ENCODE measurements around the gene TRPC6.
"Not testable (repeated sequence)": the region's sequence is repeated elsewhere in the genome, so short reads cannot be mapped to it uniquely, and the experiment has no call there.

The TRPC6 gene

DNA sequence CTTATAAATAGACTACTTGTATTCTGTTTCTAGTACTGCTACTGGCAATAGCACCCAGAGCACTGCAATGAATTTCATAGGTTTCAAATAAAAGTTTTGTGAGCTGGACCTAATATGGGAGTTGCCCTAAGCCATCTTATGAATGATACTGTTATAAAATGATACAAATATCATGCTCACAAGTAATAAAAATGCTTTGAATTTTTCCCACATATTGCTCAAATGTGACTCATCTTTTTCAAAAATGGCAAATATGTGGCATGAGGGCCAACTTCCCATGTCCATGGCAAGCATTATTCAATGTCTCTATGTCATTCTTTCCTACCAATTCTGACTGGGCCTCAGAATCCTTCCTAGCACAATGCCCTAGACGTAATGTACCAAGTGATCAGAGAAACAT, 137.6 kb downstream of the TRPC6 start:
- no peak for DNase-seq

DNA sequence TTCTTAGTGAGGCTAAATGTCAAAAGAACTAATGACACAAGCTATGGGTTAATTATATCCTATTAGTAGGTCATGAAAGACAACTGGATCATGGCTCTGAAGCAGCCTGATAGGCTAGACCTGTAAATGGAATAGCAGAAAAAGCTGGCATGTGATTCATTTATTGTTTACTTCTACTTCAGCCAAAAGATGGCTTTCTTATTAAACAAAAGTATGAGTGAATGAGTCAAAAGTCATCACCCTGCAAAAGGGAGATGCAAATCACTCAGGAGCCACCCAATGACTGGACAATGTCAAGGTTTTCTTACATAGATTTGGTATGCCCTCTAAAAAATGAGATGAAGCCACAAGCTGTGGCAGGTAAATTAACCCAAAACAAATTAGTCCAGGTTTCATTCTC, 138.0 kb downstream of the TRPC6 start:
- DNase-seq, result no peak

DNA sequence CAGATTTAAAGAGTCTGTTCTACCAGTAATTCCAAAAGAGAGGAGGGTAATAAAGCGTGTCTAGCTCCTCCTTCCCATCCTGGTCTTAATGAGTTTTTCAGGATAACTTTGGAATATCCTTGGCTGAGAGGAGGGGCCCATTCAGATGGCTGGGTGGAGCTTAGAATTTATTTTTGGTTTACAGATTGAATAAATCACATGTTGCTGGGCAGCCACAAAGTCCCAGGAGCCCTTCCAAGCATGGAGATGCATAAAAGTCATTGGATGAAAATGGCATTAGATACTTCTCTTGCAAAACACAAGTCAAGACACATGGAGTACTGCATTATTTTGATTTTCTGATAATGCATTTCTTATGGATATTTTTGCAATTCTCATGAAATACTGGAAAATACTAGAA, 139.0 kb downstream of the TRPC6 start:
- no peak for DNase-seq

DNA sequence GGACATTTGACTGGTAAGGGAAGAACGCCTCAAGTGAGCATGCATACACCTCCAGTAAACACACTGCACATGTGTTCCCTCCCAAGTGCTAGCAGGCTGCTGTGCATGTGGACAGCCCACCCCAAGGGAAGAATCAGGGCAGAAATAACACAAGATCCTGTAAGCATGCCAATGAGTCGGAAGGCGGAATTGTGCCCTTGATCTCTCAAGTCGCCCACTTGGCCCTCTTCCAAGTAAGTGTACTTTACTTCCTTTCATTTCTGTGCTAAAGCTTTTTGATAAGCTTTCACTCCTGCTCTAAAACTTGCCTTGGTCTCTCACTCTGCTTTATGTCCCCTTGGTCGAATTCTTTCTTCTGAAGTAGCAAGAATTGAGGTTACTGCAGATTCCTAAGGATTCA, 139.6 kb downstream of the TRPC6 start:
- no peak for DNase-seq

DNA sequence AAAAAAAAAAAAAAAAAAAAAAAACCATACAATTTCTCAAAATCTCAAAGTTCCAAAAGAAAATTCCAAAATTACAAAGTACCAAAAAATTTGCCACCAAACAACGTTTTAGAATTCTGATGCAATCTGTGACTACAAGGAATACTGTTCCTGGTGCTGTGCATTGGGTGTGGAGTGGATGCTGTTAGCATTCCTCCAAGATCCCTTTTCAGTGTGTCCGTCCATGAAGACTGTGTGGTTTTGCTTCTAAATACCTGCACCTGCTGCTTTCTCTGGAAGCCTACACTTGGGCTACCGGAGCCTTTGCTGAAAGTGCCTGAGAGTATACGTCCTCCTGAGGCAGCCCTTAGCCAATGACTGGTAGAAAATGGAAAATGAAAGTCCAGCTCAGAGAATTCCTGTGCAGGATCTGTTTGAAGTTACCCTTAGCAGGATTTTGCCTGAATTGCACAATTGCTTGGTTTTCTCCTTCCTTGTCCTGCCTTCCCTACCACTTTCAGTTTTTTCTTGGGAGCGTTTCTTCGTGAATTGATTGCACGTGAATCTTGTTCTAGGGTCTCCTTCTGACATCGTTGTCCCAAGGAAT, 140.8 kb downstream of the TRPC6 start:
- DNase-seq, result no peak

DNA sequence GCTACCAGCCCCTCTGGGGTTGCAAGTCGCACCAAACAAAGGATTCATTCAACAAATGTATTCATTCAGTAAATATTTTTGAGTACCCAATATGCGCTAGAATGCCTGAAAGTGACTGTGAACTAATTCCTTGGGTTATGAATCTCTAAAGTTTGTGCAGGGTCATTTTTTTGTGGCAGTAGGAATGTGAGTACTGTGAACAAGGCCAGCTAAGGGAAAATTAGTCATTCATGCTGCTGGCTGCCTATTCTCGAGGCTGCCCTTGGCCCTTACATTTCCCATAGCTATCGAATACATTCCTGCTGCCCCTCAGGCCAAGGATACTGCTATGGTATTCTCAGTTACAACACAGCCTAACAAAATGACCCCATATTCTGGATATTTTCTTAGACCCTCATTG, 141.6 kb downstream of the TRPC6 start:
- no peak for DNase-seq

DNA sequence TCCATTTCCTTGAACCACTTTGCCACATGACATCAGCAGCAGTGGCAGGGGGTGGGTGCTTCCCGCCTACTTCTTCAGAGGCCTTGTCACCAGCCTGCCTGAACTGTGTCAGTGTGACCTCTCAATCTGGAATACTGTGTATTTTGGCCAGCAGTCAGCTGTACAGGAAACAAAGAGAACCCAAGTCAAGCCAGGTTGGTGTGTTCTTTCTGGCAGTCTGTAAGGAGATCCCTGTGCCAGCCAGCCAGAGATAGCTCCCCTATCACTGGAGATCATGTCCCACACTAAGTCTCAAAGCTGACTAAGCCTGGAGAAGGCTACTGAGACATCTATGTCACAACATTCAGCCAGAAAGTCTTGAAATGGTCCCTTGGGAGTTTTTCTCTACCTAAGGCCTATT, 142.1 kb downstream of the TRPC6 start:
- no peak for DNase-seq

DNA sequence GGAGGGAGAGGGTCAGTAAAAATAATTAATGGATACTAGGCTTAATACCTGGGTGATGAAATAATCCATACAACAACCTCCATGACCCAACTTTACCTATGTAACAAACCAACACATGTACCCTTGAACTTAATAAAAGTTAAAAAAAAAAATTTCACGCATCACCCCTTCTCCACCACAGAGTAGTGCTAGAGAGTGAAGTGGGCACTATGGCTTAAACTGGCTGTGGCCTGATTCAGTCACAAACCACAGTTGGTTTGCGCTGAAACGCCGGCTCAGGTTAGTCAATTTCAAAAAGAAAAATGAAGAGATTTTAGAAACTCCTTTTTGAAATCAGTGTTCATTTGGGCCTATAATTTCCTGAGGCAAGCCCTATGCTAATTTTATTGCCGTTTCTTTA, 144.3 kb downstream of the TRPC6 start:
- no peak for DNase-seq

DNA sequence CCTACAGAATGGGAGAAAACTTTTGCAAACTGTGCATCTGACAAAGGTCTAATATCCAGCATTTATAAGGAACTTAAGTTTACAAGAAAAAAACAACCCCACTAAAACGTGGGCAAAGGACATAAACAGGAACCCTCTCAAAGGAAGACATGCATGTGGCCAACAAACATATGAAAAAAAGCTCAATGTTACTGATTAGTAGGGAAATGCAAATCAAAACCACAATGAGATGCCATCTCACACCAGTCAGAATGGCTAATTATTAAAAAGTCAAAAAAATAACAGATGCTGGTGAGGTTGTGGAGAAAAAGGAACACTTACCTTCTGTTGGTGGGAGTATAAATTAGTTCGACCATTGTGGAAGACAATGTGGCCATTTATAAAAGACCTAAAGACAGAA, 145.1 kb downstream of the TRPC6 start:
- DNase-seq, result not testable (repeated sequence)

DNA sequence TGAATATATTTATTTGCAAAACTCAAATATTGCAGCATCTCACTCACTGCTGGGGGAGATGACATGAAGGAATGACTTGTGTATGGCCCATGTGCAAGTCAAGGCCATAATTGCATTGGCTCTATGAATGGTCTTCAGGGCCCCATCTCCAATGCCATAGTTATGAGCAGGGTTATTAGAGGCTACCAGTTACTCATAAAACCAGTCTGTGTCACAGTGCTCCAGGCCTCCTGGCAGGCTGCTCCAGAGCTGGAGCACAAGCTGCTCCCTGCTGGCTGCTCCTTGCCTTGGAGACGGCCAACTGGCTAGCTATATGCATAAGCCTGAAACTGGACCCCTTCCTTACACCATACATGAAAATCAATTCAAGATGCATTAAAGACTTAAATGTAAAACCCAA, 145.7 kb downstream of the TRPC6 start:
- no peak for DNase-seq

DNA sequence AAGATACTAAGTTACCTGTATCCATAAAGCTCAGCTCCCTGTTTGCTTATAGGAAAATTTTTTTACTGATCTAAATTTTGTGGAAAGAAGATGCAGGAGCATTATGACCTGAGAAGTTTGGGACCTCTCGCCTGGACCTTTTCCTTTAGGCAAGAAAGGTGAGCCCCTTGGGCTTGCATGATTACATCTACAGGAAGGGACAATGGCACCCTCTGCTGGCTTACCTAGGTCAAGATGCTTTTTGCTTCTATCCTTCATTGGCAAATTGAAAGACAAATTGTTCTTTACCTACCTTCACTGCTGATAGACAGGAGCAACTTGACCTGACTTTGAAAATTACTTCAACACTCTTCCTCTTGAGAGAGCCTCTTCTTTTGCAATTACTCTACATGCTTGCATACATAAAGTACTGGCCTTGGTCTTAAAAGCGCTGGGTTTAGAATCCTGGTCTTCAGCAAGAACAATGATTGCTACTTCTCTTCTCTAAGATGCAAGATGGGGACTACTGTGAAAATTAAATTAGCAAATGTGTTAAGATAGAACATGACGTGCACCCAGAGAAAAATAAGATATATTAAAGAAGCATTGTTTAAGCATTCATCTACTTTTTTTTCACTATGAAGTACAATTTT, 147.2 kb downstream of the TRPC6 start:
- DNase-seq, result no peak

DNA sequence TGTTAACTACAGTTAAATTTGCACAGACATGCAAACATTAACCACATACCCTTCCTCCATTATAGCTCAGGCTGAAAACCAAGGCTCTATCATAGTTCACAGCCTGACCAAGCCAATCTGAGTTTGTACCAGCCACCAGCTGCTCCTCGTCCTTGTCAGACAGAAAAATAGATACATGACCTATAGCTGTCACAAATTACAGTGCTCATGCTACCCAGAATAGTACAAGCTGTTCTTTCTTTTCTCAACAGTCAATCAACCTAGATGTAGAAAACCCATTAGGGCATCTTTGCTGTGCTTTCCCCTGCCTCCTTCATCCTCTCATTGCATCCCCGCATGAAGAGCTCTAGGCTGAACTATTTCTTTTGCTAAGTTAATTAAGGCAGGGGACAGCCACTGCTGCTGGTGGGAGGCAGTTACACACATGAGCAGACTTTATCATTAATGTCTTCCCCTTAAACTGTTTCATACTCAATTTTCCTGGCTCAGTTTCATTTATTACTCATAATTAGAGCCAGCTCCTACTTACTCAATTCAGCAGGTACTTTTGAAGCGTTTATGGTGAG, 148.3 kb downstream of the TRPC6 start:
- DNase-seq, result no peak

DNA sequence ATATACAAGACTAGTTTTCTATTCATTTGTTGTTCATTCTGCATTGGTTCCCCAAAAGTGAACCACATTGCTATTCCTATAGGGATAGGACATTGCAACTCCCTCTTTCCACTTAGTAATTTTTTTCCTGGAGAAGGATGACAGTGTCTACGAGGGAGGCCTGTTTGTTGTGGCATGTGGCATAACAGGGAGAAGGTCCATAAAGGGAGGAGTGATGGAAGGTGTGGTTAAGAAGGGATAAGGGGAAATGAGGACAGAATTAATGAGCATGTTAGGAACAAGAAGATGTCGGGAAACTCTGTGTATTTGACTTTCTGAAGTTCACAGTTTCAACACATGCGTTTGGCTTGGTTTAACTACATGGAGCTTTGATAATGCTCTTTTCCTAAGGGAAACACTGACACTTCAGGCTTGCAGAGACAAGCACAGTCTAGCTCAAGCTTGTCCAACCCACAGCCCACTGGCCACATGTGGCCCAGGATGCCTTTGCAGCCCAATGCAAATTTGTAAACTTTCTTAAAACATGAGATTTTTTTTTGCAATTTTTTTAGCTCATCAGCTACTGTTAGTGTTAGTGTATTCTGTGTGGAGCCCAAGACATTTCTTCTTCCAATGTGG, 149.7 kb downstream of the TRPC6 start:
- DNase-seq, result no peak

DNA sequence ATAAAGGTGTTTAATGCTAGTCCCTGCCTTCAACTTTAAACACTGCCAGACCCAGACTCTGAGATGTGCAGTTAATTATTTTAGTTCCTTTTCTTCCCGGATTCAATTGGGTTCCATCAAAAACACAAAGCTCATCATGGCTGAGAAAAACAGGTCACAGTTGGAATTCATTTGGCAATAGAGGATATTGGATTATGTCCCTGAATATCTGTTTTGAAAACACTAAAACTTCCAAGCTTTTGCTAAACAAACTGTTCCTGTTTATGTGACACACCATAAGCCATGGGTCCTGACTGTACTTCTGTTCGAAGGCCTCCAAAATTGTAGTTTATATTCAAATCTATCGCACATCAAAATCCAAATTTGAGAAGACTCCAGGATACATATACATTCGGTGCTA, 150.7 kb downstream of the TRPC6 start:
- no peak for DNase-seq

DNA sequence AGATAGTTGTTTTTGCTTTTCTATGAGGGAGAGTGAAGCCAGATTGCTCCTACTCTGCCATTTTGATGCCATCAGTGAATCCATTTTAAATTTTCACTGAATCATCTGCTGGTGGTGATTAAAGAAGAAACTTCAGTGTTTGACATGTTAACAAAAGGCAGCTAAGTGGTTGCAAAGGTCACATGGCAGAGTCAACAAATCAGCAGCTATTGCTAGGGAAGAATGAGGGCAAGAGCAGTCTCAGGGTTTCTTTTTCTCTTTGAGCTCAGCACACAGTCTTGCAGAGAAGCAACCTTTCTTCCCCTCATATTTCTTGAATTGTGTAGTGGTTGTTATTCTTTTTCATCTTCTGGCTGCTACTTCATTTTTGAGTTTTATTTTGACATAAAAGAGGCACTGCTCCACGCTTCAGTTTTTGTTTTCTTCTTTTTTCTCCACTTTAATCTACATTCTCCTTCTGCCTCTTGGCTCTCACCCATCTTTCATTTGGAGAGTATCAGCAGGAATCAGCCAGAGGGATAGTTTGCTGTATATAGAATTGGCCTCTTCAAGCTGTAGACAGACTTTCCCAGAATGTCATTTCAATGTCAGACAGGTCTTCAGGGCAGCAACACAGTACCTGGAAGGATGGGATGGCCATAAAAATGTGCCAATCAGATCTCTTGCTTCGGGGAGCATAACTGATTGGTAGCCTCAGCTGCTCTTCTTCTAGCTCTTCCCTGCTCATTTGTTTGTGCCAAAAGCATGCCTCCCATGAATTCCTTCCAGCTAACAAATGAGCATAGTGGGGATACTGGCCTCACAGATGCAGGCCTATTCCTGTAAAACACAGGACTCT, 153.9 kb downstream of the TRPC6 start:
- no peak for DNase-seq

DNA sequence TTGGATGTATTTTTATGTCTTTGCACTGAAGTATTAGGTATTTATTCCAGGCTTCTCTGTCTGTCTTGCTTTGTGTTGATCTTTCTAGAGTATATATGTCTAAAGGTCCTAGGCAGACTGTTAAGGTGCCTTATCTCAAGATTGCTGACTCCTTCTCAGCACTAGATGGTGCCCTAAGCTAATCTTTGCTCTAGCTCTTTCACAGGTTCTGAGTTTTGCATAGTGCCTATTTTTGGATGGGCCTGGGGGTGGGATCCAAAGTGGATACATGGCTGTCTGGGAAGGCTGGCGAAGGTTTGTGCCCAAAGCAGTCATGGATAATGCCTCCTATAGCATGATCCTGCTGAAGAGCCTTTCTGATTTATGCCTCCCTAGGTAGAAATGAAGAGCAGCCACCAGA, 154.9 kb downstream of the TRPC6 start:
- DNase-seq, result no peak

DNA sequence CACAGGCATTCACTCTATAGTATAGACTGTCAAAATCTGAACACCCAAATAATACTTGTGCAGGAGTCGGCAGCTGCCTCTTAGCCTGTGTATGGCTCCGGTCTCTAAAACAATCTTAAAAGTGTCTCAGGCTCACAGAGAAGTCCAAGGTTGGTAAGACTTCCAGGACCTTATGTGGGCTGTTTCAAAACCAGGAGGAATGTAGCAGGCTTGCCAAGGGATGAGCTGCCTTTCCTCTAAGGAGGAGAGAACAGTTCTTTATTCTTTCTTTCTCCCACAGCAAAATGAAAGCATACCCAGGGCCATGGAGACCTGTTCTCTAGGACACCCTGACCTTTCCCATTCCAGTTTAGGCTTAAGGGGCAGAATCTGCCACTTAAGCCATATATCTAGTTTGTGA, 176.5 kb downstream of the TRPC6 start:
- no peak for DNase-seq
